Activated CD4-positive, alpha-beta T cell treated with anti-CD3 and anti-CD28 coated beads for 1 hour (primary cell): ENCODE measurements around the gene EMX1.

Source experiments
- DNase-seq: peaks from one replicate; pipeline ENCODE4 v3.0.0-alpha.2; 2020

The EMX1 gene

DNA sequence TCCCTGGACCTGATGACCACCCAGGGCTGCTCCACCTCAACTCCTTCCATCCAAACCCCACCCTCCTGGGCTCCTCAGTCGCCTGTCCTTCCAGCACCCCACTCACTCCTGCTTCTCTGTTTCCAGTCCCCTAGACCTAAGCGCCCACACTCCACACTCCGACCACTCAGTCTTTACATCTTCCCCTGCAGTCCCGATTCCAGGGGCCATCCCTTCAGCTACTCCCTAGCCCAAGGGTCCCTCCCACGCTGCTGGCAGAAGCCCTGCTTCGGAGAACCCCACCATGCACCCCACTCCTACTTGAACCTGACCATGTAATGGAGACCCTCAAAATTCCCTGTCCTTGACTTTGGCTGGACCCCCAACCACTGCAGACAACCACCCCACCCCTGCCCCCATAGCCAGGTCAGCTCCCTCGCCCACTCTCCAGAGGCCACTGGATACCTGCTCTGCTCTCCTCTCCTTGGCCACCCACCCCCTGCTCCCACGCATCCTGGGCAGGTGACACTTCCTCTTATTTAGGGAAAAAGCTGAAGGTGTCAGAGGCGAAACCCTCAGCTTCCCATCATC is 28.2 kb downstream of the EMX1 start:
- no peak for DNase-seq

DNA sequence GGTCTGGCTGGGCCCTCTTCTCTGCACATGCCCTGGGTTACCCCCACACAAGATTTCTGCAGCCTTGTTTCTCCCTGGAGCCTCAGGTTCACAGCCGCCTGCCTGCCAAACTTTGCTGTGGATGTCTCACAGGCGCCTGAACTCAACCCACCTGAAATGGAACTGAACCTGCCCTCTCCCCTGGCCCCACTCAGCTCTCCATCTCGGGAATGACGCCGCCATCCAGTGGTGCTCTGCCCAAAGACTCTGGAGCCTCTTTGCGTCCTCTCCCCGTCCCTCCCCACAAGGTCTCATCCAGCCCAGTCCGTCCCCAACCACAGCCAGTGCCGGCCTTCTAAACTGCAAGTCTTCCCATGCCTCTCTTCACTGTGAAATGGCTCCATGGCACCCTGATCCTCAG is 29.1 kb downstream of the EMX1 start:
- no peak for DNase-seq

- no peak for DNase-seq
Measured at GRCh38 chr2:72947952-72948830, 30.9 kb downstream of the EMX1 start.

- no peak for DNase-seq
Measured at GRCh38 chr2:72949045-72949444, 31.7 kb downstream of the EMX1 start.

- DNase-seq: no peak
Measured at GRCh38 chr2:72949642-72950041, 32.3 kb downstream of the EMX1 start.

DNA sequence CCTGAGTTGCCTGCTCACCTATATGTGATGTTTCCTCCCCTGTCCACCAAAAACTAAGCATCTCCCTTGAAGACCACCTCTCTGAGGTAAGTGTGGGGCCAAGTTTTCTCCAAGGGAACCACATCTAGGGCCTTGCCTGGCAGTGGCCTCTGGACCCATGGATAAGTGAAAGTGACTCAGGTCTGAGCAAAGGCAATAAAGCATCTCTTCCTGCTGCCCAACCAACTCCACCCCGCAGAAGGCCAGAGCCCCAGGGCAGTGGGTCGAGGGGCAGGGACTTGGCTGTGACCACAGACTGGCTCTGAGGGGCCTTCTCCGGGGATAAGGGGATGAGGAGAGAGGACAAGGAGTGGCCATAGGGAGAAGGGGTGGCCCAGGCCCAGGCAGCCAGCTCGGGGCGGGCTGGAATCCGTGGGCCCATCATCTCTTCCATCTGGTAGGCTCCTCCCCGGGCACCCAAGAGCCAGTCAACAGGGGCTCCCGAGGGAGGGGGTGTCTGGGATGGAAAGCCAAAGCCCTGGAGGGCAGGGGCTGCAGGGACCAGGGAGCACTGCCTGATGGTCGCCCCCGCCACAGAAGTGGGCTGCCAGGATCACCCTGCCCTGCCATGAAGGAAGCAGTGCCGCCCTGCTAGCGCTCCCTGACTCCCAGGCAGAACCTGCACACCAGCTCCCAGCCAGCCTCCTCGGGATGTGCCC is 33.4 kb downstream of the EMX1 start:
- no peak for DNase-seq

DNA sequence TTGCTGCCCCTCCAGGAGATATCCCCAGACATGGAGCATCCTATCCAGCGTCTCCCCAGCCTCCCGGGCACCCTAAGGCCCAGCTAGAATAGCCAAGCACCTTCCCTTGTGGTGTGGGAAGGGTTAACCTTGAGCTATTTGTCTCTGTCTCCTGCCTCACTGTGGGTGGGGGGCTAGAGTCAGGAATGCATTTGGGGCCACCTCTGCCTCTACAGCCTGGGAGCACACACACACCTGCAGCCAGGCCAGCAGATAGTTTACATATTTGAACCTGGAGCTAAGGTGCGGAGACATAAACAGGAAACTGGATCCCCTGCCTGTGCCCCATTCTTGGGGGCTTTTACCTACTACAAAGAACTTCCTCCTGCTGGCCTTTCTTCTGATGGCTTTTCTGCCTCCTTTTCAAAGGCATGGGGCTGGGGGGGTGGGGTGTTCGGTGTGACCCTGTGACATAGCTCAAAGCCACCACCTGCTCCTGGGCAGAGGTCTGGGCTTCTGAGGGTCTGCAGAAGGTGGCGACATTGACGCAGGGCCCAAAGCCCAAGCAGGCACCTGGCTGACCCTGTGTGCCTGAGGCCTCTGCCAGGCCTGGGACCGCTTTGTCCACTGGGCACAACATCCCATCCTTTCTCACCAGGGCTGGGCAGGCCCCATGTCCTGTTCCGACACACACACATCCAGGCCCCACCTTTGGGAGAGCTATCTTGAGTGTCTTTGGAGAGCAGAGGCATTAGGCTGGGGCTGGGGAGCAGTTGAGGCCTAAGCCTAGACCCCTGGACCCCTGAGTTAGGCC is 34.2 kb downstream of the EMX1 start:
- no peak for DNase-seq

DNA sequence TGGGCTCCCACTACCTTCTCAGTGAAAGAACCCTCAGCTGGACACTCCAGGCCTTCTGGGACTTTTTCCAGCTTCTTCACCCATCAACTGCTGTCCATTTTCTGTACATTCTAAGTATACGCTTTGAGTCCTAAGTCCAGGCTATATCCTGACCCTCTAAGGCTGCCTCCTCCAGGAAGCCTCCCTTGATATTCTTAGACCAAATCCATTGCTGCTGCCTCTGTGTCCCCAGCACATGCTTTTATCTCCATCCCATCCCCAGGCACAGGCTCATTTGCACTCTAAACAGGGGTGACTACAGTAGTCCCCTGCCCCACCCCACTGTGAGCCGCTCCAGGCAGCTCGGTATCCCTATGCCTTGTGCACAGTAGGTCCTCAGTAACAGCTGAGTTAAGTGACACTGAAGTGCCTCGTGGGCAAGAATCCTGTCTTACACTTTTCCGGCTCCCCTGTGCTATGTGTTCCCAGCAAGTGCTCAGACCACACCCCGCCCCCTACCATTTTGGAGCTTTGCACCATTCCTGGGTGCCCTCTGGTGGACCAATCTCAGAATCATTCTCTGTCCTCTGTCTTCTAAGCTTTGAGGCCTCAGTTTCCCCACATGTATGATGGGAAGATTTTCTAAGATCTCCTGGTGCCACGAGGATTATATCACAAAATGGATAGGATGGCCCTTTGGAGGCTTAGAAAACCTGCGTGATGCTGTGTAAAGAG is 34.9 kb downstream of the EMX1 start:
- DNase-seq: no peak

DNA sequence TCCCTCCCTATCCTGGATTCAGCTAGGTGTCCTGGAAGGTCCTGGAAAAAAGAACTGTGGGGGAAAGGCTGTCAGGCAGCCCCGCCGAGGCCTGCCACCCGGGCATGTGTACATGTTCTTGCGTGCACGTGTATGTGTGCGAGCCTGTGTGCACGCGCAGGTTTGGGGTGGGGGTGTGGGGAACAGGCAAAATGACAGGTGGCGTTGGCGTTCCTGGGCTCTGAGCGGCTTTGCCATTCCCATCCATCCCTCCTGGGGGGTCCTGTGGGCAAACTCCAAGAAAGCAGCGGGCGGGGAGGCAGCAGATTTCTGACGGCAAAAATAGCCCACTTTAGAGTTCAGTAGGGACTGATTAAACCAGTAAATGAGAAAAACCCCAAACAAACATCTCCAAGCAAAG is 35.6 kb downstream of the EMX1 start:
- DNase-seq: no peak

GRCh38 chr2:72953528-72953927 is 36.2 kb downstream of the EMX1 start:
- DNase-seq: no peak

DNA sequence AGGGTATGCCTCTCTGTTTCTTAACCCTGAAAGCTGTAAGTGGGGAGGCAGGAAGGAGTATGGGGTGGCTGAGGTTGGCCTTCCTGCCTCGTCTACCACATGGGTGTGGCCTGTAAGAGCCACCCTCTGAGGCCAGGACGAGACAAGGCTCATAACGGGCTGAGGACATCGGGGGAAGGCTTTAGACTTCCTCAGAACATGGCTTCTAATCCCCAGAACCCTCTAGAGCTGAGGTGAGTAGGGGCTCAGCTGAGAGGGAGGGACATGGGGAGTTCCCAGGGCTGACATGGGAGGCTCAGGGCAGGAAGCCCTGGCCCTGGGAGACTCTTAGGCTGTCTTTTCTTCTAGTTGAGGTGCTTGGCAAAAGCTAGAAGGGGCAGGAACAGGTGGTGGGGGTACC is 36.7 kb downstream of the EMX1 start:
- no peak for DNase-seq

- DNase-seq: no peak
Measured at GRCh38 chr2:72954376-72955227, 37.3 kb downstream of the EMX1 start.

- DNase-seq: no peak
Measured at GRCh38 chr2:72955228-72956049, 38.1 kb downstream of the EMX1 start.

DNA sequence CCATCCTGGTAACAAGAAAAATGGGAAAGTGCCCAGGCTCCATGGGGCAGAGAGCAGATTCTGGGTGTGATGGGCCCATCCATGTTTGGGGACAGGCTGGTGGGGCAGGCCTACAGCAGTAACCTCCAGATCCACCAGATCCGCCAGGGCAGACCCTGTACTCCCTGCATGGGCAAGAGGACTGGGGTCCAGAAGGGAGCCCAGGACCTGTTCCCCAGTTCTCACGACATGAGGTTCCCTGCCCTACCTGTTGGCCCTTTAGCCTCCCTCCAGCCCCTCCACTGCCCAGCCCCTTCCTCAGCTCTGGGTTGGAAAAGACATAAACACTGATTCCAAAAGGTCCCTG is 38.7 kb downstream of the EMX1 start:
- DNase-seq: no peak

GRCh38 chr2:72956936-72957335 is 39.6 kb downstream of the EMX1 start:
- no peak for DNase-seq

- DNase-seq: no peak
Measured at GRCh38 chr2:72958542-72959385, 41.4 kb downstream of the EMX1 start.

- no peak for DNase-seq
Measured at GRCh38 chr2:72959554-72959953, 42.2 kb downstream of the EMX1 start.

DNA sequence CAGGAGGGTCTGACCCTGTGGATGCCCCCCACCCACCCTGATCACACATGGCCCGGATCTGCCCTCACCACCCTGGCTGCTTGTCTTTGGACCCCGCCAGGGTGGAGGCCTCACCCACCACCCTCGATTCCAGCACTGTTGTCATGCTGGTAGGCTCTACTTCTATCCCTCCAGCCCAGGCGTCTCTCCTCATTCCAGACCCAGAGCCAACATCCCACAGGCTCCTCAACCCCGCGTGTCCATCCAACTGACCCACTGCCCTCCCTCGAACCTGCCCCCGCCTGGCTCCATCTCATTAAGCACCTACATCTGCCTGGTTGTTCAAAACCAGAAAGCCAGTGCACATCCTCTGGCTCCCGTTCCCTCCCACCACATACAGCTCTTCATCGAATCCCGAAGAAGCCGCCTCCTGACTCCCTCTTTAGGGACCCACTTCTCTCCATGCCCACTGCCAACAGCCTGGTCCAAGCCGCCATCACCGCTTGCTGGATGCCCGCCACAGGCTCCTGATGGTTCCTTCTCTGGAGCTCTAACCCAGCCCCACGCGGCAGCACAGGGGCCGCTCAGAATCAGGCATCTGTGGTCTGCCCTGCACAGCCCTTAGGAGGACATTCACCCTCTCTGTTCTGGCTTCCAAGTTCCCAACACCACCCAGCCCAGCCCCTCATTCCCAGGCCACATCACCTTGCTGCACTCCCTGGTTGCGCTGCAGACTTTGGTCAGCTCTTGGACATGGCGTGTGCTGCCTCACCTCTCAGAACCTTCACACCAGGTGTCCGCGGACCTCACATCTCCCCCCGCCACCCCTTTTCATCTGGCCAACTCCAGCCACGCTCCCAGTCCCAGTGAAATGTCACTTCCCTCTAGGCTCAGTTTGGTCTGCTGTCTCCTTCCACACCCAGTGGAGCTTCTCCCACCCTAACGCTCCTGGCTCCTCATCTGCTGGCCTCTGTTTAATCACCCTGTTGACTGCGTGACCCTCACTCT is 43.0 kb downstream of the EMX1 start:
- no peak for DNase-seq
